ENCODE results near the gene MEIS2.

DNA sequence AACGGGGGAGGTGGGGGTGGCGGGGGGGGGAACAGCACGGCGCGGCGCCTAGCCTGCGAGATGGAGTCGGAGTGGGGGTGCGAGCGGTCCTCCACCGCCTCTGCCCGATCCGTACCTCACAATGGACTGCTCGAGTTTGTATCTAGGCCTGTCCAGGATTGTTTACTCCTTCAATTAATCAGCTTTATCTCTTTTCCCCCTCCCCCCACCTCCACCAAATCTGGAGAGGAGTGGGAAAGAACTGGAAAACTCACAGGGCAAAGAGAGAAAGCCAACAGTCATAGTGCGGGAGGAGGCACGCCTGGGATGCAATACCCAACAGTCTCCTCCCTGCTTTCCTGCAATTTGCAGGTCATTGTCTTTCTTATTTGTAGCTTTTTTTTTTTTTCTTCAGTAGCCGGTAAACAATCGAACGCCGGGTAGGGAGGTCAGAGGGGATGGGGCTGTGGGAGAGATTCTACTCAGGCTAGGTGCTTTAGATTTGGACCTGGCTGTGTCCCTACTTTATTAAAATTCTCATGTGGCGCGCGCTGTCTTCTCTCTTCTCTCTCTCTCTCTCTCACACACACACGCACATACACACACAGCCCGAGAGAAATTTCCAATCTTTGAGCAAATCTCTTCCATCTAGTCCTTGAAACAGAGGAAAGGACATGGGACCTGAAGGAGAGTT lies 6.9 kb upstream of the MEIS2 start:
- TF ChIP-seq, protein P1, sequence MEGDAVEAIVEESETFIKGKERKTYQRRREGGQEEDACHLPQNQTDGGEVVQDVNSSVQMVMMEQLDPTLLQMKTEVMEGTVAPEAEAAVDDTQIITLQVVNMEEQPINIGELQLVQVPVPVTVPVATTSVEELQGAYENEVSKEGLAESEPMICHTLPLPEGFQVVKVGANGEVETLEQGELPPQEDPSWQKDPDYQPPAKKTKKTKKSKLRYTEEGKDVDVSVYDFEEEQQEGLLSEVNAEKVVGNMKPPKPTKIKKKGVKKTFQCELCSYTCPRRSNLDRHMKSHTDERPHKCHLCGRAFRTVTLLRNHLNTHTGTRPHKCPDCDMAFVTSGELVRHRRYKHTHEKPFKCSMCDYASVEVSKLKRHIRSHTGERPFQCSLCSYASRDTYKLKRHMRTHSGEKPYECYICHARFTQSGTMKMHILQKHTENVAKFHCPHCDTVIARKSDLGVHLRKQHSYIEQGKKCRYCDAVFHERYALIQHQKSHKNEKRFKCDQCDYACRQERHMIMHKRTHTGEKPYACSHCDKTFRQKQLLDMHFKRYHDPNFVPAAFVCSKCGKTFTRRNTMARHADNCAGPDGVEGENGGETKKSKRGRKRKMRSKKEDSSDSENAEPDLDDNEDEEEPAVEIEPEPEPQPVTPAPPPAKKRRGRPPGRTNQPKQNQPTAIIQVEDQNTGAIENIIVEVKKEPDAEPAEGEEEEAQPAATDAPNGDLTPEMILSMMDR (conservative IDR thresholded peaks at IDR 0.05; ENCODE audit: low read length) = no peak
- TF ChIP-seq EZH2phosphoT487 (IDR thresholded peaks at IDR 0.05; ENCODE audit: borderline replicate concordance) = no peak
